T-helper 22 cell (primary cell): ENCODE results near the gene ZNF90.
"Not testable (repeated sequence)": the region's sequence is repeated elsewhere in the genome, so short reads cannot be mapped to it uniquely, and the experiment has no call there.

Source experiments
- DNase-seq: peaks from one replicate; pipeline ENCODE4 v3.0.0-alpha.2; 2020; ENCODE audit warnings: low read depth

ZNF90 gene

DNA sequence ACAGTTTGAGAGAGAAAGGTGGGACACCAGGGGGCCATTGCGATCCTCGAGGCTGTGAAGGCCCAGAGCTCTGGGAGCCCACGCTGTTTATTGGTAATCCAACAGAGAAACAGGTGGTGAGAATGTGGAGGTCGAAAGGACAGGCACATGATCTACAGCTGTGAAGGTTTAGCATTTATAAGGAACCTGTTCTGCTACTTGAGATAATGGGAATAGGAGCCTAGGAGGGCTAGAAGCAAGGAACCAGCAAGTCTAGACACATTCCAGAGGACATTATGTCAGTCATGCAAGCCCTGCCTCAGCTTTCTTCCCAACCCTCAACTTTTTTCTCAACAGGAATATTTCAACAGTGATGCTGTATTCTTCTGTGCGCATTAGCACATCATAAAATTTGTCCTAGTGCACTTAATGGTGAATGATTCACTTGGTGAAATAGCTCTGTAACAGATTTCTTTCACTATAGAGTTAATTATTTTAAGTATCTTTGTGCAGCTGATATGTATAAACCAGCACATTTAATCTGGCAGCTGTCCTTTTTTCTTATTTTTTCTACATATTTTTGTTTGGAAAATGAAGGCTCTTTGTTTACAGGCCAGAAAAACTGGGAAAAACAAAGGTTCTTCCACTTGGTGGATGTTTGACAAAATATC is 25.4 kb downstream of the ZNF90 start:
- DNase-seq, result no peak

GRCh38 chr19:20107301-20107700 is 29.5 kb downstream of the ZNF90 start:
- DNase-seq, result no peak

GRCh38 chr19:20118064-20118839 is 40.5 kb downstream of the ZNF90 start:
- not testable (repeated sequence) for DNase-seq

DNA sequence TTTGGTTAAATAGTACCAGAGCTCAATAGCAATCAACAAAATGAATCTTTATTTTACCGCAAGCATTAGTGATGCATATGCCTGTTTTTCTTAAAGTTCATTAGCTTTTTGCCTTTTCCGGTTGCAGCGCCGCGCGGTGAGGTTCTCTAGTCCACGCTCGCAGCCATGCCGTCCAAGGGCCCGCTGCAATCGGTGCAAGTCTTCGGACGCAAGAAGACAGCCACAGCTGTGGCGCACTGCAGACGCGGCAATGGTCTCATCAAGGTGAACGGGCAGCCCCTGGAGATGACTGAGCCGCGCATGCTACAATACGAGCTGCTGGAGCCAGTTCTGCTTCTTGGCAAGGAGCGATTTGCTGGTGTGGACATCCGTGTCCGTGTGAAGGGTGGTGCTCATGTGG is 47.1 kb downstream of the ZNF90 start:
- no peak for DNase-seq

DNA sequence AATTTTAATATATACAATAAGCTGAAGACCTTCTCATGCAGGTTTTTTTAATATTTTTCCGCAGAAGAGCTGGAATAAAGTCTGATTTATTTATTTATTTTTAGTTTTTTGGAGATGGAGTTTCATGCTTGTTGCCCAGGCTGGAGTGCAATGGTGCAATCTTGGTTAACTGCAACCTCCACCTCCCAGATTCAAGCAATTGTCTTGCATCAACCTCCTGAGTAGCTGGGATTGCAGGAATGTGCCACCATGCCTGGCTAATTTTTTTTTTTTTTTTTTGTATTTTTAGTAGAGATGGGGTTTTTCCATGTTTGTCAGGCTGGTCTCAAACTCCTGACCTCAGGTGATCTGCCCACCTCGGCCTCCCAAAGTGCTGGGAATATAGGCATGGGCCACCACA is 55.1 kb downstream of the ZNF90 start:
- DNase-seq, result not testable (repeated sequence)

DNA sequence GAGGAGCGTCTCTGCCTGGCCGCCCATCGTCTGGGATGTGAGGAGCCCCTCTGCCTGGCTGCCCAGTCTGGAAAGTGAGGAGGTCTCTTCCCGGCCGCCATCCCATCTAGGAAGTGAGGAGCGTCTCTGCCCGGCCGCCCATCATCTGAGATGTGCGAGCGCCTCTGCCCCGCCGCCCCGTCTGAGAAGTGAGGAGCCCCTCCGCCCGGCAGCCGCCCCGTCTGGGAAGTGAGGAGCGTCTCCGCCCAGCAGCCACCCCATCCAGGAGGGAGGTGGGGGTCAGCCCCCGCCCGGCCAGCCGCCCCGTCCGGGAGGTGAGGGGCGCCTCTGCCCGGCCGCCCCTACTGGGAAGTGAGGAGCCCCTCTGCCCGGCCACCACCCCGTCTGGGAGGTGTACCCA is 59.9 kb downstream of the ZNF90 start:
- not testable (repeated sequence) for DNase-seq

GRCh38 chr19:20151617-20152145 is 73.9 kb downstream of the ZNF90 start:
- no peak for DNase-seq

GRCh38 chr19:20152506-20152905 is 74.7 kb downstream of the ZNF90 start:
- not testable (repeated sequence) for DNase-seq

DNA sequence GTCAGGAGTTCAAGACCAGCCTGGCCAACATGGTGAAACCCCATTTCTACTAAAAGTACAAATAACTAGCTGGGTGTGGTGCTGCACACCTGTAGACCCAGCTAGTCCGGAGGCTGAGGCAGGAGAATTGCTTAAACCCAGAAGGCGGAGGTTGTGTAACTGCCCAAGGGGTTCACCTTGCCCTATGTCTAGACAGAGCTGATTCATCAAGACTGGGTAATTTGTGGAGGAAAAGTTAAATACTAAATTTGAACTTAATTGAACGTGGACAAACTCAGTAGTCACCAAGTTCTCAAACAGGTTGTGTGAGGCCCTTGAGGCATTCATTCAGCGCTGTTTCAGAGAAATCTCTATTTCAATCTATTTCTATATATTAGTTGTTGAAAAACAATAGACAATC is 75.5 kb downstream of the ZNF90 start:
- no peak for DNase-seq

GRCh38 chr19:20154636-20155035 is 76.8 kb downstream of the ZNF90 start:
- DNase-seq, result no peak

- DNase-seq, result no peak
Observed at GRCh38 chr19:20162821-20163220, 85.0 kb downstream of the ZNF90 start.

GRCh38 chr19:20164456-20164855 is 86.7 kb downstream of the ZNF90 start:
- DNase-seq, result no peak

DNA sequence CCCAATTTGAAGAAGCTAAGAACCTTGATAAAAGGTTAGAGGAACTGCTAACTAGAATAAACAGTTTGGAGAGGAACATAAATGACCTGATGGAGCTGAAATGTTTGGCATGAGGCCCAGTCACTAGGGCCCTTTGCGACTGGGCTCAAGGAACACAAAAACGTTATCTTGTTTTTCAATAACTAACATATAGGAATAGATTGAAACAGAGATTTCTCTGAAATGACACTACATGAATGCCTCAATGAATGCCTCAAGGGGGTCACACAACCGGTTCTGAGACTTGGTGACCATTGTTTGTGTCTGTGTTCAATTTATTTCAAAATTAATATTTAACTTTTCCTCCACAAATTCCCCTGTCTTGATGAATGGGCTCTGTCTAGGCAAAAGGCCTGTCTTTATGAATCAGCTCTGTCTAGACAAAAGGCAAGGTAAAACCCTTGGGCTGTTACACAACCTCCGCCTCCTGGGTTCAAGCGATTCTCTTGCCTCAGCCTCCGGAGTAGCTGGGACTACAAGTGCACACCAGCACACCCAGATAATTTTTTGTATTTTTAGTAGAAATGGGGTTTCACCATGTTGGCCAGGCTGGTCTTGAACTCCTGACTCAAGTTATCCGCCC is 88.3 kb downstream of the ZNF90 start:
- DNase-seq, result no peak

GRCh38 chr19:20167020-20167644 is 89.3 kb downstream of the ZNF90 start, which contains the start of gene ZNF486:
TSS of gene ZNF486 (plus strand) at chr19:20167214. CDS start at chr19:20167331, 117 bp downstream.
- DNase-seq, result peak; percentile 82

DNA sequence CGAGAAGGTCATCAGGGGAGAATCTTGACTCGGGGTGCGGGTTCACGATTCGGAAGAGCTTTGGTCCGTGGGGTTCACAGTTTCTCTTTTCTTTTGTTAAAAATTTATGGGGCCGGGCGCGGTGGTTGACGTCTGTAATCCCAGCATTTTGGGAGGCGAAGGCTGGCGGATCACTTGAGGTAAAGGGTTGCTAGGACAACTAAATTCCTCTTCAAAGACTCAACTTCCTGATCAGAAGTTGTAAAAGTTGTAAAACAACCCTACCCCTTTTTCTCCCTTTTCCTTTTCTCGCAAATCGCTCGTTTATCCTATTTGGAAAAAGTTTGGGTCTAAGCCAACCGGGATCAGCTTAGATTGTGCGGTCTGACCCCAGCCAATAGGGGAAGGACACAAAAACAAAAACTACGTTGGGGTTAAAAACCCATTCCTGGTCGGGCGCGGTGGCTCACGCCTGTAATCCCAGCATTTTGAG is 89.9 kb downstream of the ZNF90 start:
- no peak for DNase-seq
